B cell (primary cell): ENCODE measurements around the gene NEK5. TPM values are rescaled to one million over a fixed set of nuclear protein-coding genes. Genes with fewer than 3 reads are reported as not detected.

Experiments
- ATAC-seq: fragments of 200-7000 bp; cut with Tn5 transposase; one replicate; pipeline ENCODE4 v1.10.0; 2021; ENCODE audit warnings: low read depth, mild to moderate bottlenecking, moderate number of reproducible peaks, moderate library complexity
- CTCF ChIA-PET: fragments of 350-600 bp; sonication (Branson Sonifier 250); formaldehyde crosslinking; loops from one replicate; lab custom pipeline; 2021; ENCODE audit warnings: antibody characterized with exemption, inconsistent platforms; lab: Charles Lee
- POLR2A ChIA-PET: fragments of 350-600 bp; sonication (Branson Sonifier 250); formaldehyde crosslinking; loops from one replicate; lab custom pipeline; 2021; ENCODE audit warnings: antibody characterized with exemption; lab: Charles Lee
- DNase-seq: peaks from one replicate; pipeline ENCODE4 v3.0.0; 2013
- H2AFZ ChIP-seq: 2 replicates; pipeline ENCODE4 v1.6.1; 2012; ENCODE audit warnings: mild to moderate bottlenecking, low read depth, low read length; ENCODE audit not compliant: insufficient read depth, poor library complexity, severe bottlenecking
- H3K27ac ChIP-seq, 2 donors: 1 replicate in 1 of 2; 2 replicates in 1 of 2; pipeline ENCODE4 v1.5.1; 2012 to 2013; ENCODE audit warnings: low read length in 2 of 2, mild to moderate bottlenecking in 2 of 2, moderate library complexity in 1 of 2
- H3K27me3 ChIP-seq, 4 experiments: fragments of 200-600 bp in 1 of 4; sonication (generic) in 1 of 4; replicated peaks in 1 of 4; 1 replicate in 2 of 4; 2 replicates in 2 of 4; pipeline versions ENCODE4 v1.6.1 to v1.7.0; 2013 to 2016; ENCODE audit warnings: low read length in 3 of 4, mild to moderate bottlenecking in 2 of 4, mixed read lengths in 1 of 4, moderate library complexity in 1 of 4; ENCODE audit not compliant: insufficient read depth in 4 of 4, control insufficient read depth in 3 of 4; ENCODE audit errors: control extremely low read depth in 1 of 4
- H3K36me3 ChIP-seq, 2 experiments: replicated peaks in 1 of 2; 1 replicate in 1 of 2; 2 replicates in 1 of 2; pipeline versions ENCODE4 v1.6.1 to v1.7.1; 2013; ENCODE audit warnings: low read length in 1 of 2; ENCODE audit not compliant: insufficient read depth in 2 of 2, control insufficient read depth in 1 of 2; ENCODE audit errors: control extremely low read depth in 1 of 2, extremely low read depth in 1 of 2
- H3K4me1 ChIP-seq, 2 donors: fragments of 200-600 bp in 1 of 2; sonication (generic) in 1 of 2; 1 replicate in 1 of 2; 2 replicates in 1 of 2; pipeline versions ENCODE4 v1.5.1 to v1.6.1; 2013 to 2017; ENCODE audit warnings: low read length in 2 of 2; ENCODE audit not compliant: control insufficient read depth in 2 of 2, insufficient read depth in 2 of 2
- H3K4me2 ChIP-seq: replicated peaks from 2 replicates; pipeline ENCODE3; 2012; ENCODE audit warnings: mild to moderate bottlenecking, low read depth, low read length; ENCODE audit not compliant: poor library complexity, severe bottlenecking
- H3K4me3 ChIP-seq, 5 experiments: fragments of 200-600 bp in 1 of 5; sonication (generic) in 1 of 5; 1 replicate in 3 of 5; 2 replicates in 2 of 5; pipeline versions ENCODE4 v1.5.1 to v1.7.0; 2011 to 2016; ENCODE audit warnings: low read length in 4 of 5, mild to moderate bottlenecking in 4 of 5, low read depth in 2 of 5, control low read depth in 1 of 5, moderate library complexity in 1 of 5; ENCODE audit not compliant: insufficient read depth in 1 of 5; ENCODE audit errors: control extremely low read depth in 1 of 5, extremely low read depth in 1 of 5
- H3K79me2 ChIP-seq: fragments of 200-600 bp; sonication (generic); one replicate; pipeline ENCODE4 v1.6.0; 2016; ENCODE audit warnings: low read length; ENCODE audit not compliant: control insufficient read depth, insufficient read depth
- H3K9ac ChIP-seq: fragments of 200-600 bp; sonication (generic); 2 replicates; pipeline ENCODE4 v1.6.1; 2017; ENCODE audit warnings: mild to moderate bottlenecking, low read length, moderate library complexity
- H3K9me3 ChIP-seq, 3 donors: one replicate each; pipeline versions ENCODE4 v1.6.1 to v1.7.1; 2013; ENCODE audit warnings: low read length in 2 of 3; ENCODE audit not compliant: control insufficient read depth in 2 of 3, insufficient read depth in 1 of 3; ENCODE audit errors: control extremely low read depth in 1 of 3
- H4K20me1 ChIP-seq: 2 replicates; pipeline ENCODE4 v1.6.0; 2012; ENCODE audit warnings: mild to moderate bottlenecking, low read length; ENCODE audit not compliant: insufficient read depth, control insufficient read depth, poor library complexity, severe bottlenecking
- H3K27ac Mint-ChIP-seq: one replicate; pipeline ENCODE4 v1.8.0; 2021; ENCODE audit warnings: mixed read lengths
- H3K27me3 Mint-ChIP-seq: one replicate; pipeline ENCODE4 v1.8.0; 2021; ENCODE audit warnings: mixed read lengths
- H3K4me1 Mint-ChIP-seq: one replicate; pipeline ENCODE4 v1.8.0; 2021; ENCODE audit warnings: mixed read lengths
- H3K4me3 Mint-ChIP-seq: one replicate; pipeline ENCODE4 v1.8.0; 2021; ENCODE audit warnings: mixed read lengths
- H3K9me3 Mint-ChIP-seq: one replicate; pipeline ENCODE4 v1.8.0; 2022; ENCODE audit warnings: mixed read lengths; ENCODE audit not compliant: insufficient read depth
- CTCF ChIP-seq: fragments of 200-600 bp; IDR thresholded peaks from one replicate; pipeline ENCODE4 v1.8.0; 2022; ENCODE audit warnings: antibody characterized with exemption, mild to moderate bottlenecking
- EZH2 ChIP-seq: IDR thresholded peaks from 2 replicates; pipeline ENCODE4 v1.6.1; 2012; ENCODE audit warnings: borderline replicate concordance, low read depth, mild to moderate bottlenecking, moderate library complexity, low read length; ENCODE audit not compliant: insufficient read depth, poor library complexity, severe bottlenecking
- WGBS: methylation state at CpG from one replicate; pipeline ENCODE4 v1.1.5; 2013; ENCODE audit warnings: missing lambda C conversion rate; ENCODE audit not compliant: insufficient coverage; 5-methylcytosine and 5-hydroxymethylcytosine counted together
- intact Hi-C: fragments of 100-400 bp; cut with micrococcal nuclease; formaldehyde crosslinking; loops from one replicate; pipeline ENCODE4 v1.10.0; 2022
- polyA plus RNA-seq: library from polyadenylated mRNA; depleted of rRNA; stranded (reverse); fragments of >200 nt; gene quantifications from 2 replicates; pipeline ENCODE4 v1.2.3, GENCODE V29; 2012
- total RNA-seq, 2 donors: library from RNA; stranded (reverse); fragments of 120-200 nt in 1 of 2; gene quantifications; 1 replicate in 1 of 2; 2 replicates in 1 of 2; pipeline versions ENCODE4 v1.2.3 to v1.2.4, GENCODE V29; 2013 to 2022

NEK5 gene
- total and polyA plus RNA-seq, 2 donors (not counting 1 experiment from before 2014, with no cell fraction given) = not detected

DNA sequence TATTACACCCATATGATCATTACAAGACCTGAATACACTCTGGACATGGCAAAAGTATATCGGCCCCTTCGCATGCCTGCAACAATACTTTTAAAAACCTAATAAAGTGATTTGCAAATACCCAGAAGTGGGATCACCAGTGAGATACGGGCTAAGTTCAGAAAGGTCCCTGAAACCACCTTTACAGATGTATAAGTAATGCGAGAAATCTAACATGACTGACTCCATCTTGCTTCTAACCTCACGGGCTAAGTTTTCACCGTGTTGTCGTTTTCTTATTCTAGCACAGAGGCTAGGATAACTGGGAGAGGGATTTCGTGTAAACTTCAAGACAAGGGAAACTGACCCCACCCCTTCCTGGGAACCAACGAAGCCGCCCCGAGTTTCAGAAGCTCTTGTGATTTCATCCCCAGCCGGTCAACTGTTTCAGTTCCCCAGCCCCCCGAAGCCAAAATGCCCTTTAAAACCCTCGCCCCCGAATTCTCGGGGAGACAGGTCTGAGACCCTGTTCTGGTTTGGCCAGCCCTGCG is 29.8 kb upstream of the NEK5 start:
- DNase-seq (no peak), ATAC-seq (no peak)
- Histone ChIP-seq H4K20me1 (no peaks in the 10 kb centered on the region), H3K4me2 (peak overlapping the region; percentile 78), H3K4me3 (peak overlapping the region; percentile 52 to 74 (median 72)), H3K27ac (peak overlapping the region; percentile 13 to 50), H3K9ac (peak overlapping the region; percentile 75), H3K27me3 (no peaks in the 10 kb centered on the region), H3K79me2 (no peaks in the 10 kb centered on the region), H3K4me1 (peaks cover 13% of the 10 kb centered on the region in 2 donors), H2AFZ (peak overlapping the region; percentile 83), H3K9me3 (no peaks in the 10 kb centered on the region), H3K36me3 (no peaks in the 10 kb centered on the region)
- Mint-ChIP-seq H3K27ac (peak overlapping the region; percentile 76), H3K9me3 (no peaks in the 10 kb centered on the region), H3K27me3 (no peaks in the 10 kb centered on the region), H3K4me1 (peaks cover 20% of the 10 kb centered on the region), H3K4me3 (peak overlapping the region; percentile 91)
- TF ChIP-seq EZH2 (no peak), CTCF (no peak)
- ChIA-PET CTCF (interaction anchor here (0.7 kb wide), 1 partner anchor 272 kb away, joined by 3 read pairs; no protein-coding TSS in a partner anchor), POLR2A (no interaction called here)
- intact Hi-C loops = loop anchor here (1.0 kb wide), 2 partner anchors 37 to 146 kb away; partner anchors contain the start of gene ALG11
- WGBS = 0% methylated on average over 9 of the region's 17 CpGs

DNA sequence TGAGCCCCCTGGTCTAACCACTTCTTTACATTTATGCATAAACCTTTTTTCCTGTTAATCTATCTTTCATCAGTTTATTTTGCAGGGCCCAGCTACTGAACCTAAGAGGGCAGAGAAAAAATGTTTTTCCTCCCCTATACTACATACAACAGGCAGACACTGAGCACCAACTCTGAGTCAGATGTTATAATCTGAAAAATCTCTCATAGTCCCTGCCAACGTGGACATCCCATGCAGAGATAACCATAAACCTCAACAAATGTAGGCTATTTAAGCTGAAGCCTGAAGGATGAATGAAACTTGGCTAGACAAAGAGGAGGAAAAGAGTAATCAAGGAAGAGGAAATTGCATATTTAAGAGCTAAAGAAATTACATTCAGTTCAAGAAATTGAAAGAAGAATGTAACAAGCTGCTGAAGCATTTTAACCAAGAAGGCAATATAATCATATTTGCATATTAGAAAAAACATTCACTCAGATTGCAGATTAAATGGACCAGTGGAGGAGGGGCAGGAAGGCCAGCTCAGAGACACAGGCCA is 27.9 kb upstream of the NEK5 start:
- no peak overlapping the region for H3K4me2 ChIP-seq
- Mint-ChIP-seq H3K4me3 (no peak overlapping the region), H3K9me3 (no peaks in the 10 kb centered on the region), H3K4me1 (peaks cover 20% of the 10 kb centered on the region), H3K27me3 (no peaks in the 10 kb centered on the region), H3K27ac (no peak overlapping the region)
- H2AFZ ChIP-seq = no peak overlapping the region
- no peak overlapping the region for H3K4me3 ChIP-seq
- ATAC-seq (no peak), DNase-seq (no peak)
- no peaks in the 10 kb centered on the region for H4K20me1 ChIP-seq
- H3K9ac ChIP-seq = no peak overlapping the region
- ChIA-PET POLR2A (no interaction called here), CTCF (interaction anchor here (1.3 kb wide), 1 partner anchor 29 kb away, joined by 4 read pairs; no protein-coding TSS in a partner anchor)
- H3K9me3 ChIP-seq = no peaks in the 10 kb centered on the region
- no CpG with 5 or more reads among the region's 1 CpG for WGBS
- no peaks in the 10 kb centered on the region for H3K36me3 ChIP-seq
- no peaks in the 10 kb centered on the region for H3K79me2 ChIP-seq
- H3K27ac ChIP-seq = no peak overlapping the region
- TF ChIP-seq CTCF (no peak), EZH2 (no peak)
- intact Hi-C loops = no loop called here
- H3K27me3 ChIP-seq = no peaks in the 10 kb centered on the region
- H3K4me1 ChIP-seq = peaks cover 13% of the 10 kb centered on the region in 2 donors
